Peyer's patch (tissue), 4 donors: ENCODE data around the gene DDX10.

Experiments
- CTCF ChIP-seq, 6 experiments: fragments of 450-650 bp in 4 of 6; fragments of 200-600 bp in 2 of 6; sonication (generic) in 1 of 6; IDR thresholded peaks; one replicate each; pipeline ENCODE4 v1.5.1; 2017 to 2019; ENCODE audit warnings: antibody characterized with exemption in 6 of 6, mild to moderate bottlenecking in 3 of 6, moderate library complexity in 1 of 6
- POLR2A ChIP-seq, 2 donors: fragments of 450-650 bp; IDR thresholded peaks; one replicate each; pipeline ENCODE4 v1.5.1; 2017; ENCODE audit warnings: antibody characterized with exemption in 2 of 2, mild to moderate bottlenecking in 2 of 2, moderate library complexity in 2 of 2

DNA sequence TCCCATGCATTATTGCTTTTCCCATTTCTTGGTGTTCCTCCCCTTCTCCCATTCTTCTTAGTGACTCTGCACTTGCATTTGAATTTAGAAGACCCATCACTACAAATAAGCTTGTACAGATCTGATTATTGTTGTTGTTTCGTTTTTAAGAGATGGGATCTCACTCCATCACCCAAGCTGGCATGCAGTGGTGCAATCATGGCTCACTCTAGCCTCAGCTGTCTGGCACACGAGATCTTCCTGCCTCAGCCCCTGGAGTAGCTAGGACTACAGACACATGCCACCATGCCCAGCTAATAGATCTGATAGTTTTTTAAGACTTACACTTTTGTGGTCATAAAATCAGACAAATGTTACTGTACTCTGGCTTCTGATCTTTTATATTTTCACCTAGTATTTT lies 252.1 kb downstream of the DDX10 start:
- no peak for TF ChIP-seq CTCF (IDR thresholded peaks at IDR 0.05)
- no peak for TF ChIP-seq POLR2A (IDR thresholded peaks at IDR 0.05)
